22Rv1 (cell line): ENCODE results near the gene RPL23.

Source experiments
- H3K27ac ChIP-seq: fragments of 450-650 bp; 2 replicates; pipeline ENCODE4 v1.5.1; 2017
- ZFX ChIP-seq: fragments of 450-650 bp; IDR thresholded peaks from 2 replicates; pipeline ENCODE4 v1.6.1; 2017; ENCODE audit warnings: antibody characterized with exemption, borderline replicate concordance
- TF ChIP-seq, protein P1 (sequence below): fragments of 450-650 bp; IDR thresholded peaks from 2 replicates; pipeline ENCODE4 v1.5.1; 2017; ENCODE audit warnings: mild to moderate bottlenecking

RPL23 gene

DNA sequence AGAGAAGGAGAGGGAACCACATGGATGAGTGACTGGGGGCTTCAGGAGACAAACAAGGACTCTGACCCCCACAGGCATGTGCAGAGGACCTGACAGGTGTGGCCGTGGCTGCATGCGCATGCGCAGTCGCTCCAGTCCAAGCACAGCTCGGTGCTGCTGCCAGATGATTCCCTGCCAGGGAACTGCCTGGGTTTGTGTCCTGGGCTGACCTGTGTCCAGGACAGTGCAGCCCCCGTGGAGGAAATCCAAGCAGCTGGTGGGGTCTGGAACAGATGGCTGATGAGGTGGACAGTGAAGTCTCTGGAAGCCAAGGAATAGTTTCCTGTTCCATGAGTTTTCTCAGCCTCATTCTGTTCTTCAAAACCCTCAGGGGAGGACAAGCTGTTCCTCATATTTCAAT is 43.7 kb upstream of the RPL23 start:
- TF ChIP-seq, protein P1, sequence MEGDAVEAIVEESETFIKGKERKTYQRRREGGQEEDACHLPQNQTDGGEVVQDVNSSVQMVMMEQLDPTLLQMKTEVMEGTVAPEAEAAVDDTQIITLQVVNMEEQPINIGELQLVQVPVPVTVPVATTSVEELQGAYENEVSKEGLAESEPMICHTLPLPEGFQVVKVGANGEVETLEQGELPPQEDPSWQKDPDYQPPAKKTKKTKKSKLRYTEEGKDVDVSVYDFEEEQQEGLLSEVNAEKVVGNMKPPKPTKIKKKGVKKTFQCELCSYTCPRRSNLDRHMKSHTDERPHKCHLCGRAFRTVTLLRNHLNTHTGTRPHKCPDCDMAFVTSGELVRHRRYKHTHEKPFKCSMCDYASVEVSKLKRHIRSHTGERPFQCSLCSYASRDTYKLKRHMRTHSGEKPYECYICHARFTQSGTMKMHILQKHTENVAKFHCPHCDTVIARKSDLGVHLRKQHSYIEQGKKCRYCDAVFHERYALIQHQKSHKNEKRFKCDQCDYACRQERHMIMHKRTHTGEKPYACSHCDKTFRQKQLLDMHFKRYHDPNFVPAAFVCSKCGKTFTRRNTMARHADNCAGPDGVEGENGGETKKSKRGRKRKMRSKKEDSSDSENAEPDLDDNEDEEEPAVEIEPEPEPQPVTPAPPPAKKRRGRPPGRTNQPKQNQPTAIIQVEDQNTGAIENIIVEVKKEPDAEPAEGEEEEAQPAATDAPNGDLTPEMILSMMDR: no peak
- TF ChIP-seq ZFX: no peak
- H3K27ac ChIP-seq: no peak overlapping the region

DNA sequence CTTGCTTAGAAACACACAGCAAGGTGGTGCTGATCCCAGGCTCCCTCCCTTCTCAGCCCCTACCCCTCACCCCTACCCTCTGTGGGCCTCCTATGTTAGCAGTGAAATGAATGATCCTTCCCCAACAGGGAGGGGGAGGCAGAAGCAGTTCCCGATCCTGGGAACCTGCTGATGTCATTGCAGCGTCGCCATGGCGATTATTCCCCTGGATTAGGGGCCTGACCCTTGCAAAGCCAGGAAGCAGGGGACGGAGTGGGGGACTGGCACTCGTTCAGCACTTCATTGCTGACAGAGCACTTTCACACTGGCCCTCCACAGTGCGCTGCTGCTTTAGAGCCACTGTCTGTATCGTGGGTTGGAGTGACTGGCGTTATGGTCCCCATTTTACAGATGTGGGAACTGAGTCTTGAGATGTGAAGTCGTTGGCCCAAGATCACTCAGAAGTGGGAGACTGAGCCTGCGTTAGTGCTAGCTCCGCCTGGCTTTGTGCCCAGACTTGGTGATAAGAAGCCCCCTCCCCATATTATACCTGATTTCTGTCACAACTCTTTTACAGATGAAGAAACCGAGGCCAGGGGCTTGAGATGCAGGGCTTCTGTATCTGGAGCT is 42.9 kb upstream of the RPL23 start:
- H3K27ac ChIP-seq: no peak overlapping the region
- TF ChIP-seq, protein P1: no peak
- no peak for TF ChIP-seq ZFX

GRCh38 chr17:38894276-38894675 is 40.8 kb upstream of the RPL23 start:
- TF ChIP-seq, protein P1: no peak
- TF ChIP-seq ZFX: no peak
- no peak overlapping the region for H3K27ac ChIP-seq

GRCh38 chr17:38893607-38894006 is 40.1 kb upstream of the RPL23 start:
- no peak overlapping the region for H3K27ac ChIP-seq
- TF ChIP-seq ZFX: no peak

DNA sequence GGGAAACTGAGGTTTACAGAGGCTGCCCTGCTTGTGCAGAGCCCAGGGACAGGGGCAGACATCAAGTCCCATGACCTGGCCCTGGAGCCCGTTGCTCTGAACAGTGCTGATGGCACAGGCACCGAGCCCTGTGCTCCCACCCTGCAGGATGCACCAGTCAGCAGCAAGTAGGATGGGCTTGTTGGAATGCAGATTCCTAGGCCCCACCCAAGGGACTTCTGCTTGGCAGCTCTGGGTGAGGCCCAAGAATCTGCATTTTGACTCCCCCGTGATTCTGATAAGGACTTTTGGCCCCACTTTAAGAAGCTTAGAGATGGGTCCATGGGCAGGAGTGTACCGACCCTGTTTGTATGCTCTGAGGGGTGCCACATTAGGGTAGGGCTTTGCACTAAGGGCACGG is 39.6 kb upstream of the RPL23 start:
- TF ChIP-seq ZFX: no peak
- TF ChIP-seq, protein P1: no peak
- no peak overlapping the region for H3K27ac ChIP-seq

GRCh38 chr17:38892620-38893019 is 39.1 kb upstream of the RPL23 start:
- TF ChIP-seq, protein P1: no peak
- no peak for TF ChIP-seq ZFX

DNA sequence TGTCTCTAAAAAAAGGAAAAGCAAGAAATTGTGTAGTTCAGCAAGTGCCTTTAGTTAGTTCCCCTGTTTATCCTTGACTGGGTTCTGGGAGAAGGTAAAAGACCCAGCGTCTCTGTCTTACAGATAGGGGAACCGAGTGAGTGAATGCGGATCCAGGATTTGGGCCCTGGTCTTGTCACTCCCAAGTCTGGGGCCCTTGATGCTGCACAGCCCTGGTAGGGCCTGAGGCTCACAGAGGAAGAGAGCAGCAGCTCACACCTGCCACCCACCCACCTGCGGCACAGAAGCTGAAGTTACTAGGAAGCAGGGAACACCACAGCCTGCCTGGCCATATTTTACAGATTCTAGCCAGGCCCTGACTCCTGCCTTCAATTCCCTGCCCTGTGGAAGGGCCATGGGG is 38.6 kb upstream of the RPL23 start:
- H3K27ac ChIP-seq: no peak overlapping the region
- TF ChIP-seq, protein P1: no peak
- TF ChIP-seq ZFX: no peak

More at GRCh38 chr17:38892620-38893019, 39.1 kb upstream of the RPL23 start:
- H3K27ac ChIP-seq: no peak overlapping the region

GRCh38 chr17:38891441-38891840 is 37.9 kb upstream of the RPL23 start:
- no peak for TF ChIP-seq ZFX
- TF ChIP-seq, protein P1: no peak
- H3K27ac ChIP-seq: no peak overlapping the region
